D721Med (cell line): ENCODE measurements around the gene FBXO44.

Experiments used
- DNase-seq: peaks from one replicate; pipeline ENCODE4 v3.0.0; 2011; ENCODE audit warnings: low spot score; ENCODE audit not compliant: insufficient read length
- FAIRE-seq: peaks from 2 replicates; lab custom pipeline; 2011; peaks lifted over from hg19 to GRCh38; lab: Jason Lieb, UNC
- TF ChIP-seq, protein P1 (sequence below): IDR thresholded peaks from 2 replicates; pipeline ENCODE4 v1.5.1; 2012; ENCODE audit warnings: mild to moderate bottlenecking, control low read depth; ENCODE audit not compliant: insufficient read depth; ENCODE audit errors: missing control alignments

The FBXO44 gene

DNA sequence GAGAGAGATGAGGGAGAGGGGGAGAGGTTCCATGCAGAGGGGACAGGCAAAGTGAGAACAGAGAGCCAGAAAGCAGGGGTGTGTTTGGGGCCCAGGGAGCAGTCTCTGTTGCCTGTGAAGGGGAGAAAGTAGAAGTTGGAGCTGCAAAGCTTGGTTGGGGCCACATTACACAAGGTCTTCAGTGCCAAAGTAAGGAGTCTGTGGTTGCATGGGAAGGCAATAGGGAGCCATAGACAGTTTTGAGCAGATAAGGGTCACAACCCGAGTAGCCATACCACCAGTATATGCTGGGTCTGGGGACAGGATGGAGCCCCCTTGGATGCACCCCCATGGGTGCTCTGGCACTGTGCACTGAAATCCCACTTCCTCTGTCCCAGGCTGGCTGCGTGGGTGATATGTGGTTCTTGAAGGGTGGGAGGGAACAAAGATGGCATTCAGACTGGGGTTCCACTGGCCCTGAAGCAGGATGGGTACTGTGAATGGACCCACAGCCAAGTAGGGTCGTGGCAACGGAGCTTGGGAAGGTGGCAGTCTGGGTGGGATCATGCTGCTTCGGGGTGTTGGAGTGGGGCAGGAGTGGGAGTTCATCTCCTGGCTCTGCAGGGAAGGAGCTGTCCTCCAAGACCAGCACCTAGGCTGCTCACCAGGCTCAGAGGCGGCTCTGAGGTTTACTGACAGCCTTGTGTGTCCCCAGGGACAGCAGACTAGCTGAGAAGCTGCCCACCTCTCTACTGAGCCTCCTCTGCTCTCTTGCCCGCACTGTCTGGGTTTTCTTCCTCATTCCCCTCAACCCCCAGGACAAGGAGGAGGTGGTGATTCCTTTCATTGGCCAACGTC, 48.9 kb downstream of the FBXO44 start:
- TF ChIP-seq, protein P1, sequence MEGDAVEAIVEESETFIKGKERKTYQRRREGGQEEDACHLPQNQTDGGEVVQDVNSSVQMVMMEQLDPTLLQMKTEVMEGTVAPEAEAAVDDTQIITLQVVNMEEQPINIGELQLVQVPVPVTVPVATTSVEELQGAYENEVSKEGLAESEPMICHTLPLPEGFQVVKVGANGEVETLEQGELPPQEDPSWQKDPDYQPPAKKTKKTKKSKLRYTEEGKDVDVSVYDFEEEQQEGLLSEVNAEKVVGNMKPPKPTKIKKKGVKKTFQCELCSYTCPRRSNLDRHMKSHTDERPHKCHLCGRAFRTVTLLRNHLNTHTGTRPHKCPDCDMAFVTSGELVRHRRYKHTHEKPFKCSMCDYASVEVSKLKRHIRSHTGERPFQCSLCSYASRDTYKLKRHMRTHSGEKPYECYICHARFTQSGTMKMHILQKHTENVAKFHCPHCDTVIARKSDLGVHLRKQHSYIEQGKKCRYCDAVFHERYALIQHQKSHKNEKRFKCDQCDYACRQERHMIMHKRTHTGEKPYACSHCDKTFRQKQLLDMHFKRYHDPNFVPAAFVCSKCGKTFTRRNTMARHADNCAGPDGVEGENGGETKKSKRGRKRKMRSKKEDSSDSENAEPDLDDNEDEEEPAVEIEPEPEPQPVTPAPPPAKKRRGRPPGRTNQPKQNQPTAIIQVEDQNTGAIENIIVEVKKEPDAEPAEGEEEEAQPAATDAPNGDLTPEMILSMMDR: no peak
- DNase-seq (no peak), FAIRE-seq (no peak)

DNA sequence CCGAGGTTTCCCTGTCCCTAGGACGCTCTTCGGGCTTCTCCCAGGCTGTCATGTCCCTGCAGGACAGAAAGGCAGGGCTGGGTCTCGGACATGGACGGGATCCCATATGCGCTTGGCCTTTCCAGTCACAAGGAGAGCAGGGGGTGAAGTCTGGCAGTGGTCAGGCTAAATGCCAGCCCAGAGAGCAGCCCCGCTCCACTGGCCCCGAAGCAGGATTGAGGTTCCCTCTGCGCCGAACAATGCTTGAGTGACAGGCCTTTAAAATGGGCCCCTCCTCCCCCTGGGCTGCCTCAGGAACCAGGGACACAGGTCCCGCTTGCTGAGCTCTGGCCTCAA, 49.5 kb downstream of the FBXO44 start:
- no peak for FAIRE-seq
- TF ChIP-seq, protein P1: no peak
- DNase-seq: no peak

DNA sequence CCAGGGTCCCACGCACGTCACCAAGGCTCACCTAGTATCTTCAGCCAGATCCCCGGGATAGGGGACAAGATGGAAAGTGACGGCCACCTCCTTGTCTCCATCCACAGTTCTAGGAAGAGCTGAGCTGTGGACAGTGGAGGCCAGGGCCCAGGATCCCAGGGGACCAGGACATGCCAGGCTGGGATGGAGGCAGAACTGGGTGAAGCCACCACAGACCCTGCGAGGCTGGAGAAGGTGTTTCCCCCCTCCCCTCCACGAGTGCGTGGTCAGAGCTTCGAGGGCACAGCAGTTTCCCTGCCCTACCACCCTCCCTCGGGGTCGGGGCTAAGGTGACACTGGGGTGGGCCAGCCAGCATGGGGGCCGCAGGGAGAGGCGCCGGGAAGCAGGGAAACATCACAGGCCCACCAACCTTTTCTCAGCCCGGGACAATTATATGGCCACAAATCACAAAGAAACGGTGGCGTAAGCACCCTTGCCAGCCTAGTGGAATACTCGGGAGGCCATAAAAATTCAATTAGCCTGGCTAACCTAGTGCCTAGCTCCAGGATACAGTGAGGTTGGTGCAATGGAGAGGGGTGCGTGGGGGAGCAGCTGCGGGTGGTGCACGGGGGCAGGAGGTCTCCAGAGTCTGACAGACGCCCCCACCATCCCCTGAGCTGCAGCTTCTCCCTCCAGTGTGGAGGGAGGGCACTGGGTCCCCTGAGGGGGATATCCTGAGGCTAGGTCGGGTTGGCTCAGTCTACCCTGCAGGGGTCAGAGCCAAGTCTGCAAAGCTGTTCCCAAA, 50.2 kb downstream of the FBXO44 start:
- TF ChIP-seq, protein P1: no peak
- DNase-seq: no peak
- no peak for FAIRE-seq

DNA sequence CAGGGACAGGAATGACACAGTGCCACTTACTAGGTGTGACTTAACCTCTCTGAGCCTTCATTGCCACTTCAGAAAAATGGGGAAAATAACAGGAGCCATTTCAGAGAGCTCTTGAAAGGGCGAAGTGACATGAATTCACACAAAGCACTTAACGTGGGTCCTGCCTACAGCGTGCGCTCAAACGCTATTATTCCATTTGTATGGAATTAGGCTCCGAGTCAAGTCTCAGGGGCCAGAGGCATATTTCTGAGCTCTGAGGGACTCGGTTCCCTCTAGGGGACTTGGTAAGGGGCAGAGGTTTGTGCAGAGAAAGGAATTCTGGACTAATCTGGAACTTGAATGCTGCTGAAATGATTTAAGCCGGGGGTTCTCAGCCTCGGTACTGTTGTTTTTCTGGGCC, 50.9 kb downstream of the FBXO44 start:
- FAIRE-seq (no peak), DNase-seq (no peak)
- TF ChIP-seq, protein P1: no peak

DNA sequence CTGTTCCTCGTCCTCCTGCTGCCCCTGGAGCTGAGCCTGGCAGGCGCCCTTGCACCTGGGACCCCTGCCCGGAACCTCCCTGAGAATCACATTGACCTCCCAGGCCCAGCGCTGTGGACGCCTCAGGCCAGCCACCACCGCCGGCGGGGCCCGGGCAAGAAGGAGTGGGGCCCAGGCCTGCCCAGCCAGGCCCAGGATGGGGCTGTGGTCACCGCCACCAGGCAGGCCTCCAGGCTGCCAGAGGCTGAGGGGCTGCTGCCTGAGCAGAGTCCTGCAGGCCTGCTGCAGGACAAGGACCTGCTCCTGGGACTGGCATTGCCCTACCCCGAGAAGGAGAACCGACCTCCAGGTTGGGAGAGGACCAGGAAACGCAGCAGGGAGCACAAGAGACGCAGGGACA, 51.6 kb downstream of the FBXO44 start:
- TF ChIP-seq, protein P1: no peak
- FAIRE-seq (no peak), DNase-seq (no peak)

DNA sequence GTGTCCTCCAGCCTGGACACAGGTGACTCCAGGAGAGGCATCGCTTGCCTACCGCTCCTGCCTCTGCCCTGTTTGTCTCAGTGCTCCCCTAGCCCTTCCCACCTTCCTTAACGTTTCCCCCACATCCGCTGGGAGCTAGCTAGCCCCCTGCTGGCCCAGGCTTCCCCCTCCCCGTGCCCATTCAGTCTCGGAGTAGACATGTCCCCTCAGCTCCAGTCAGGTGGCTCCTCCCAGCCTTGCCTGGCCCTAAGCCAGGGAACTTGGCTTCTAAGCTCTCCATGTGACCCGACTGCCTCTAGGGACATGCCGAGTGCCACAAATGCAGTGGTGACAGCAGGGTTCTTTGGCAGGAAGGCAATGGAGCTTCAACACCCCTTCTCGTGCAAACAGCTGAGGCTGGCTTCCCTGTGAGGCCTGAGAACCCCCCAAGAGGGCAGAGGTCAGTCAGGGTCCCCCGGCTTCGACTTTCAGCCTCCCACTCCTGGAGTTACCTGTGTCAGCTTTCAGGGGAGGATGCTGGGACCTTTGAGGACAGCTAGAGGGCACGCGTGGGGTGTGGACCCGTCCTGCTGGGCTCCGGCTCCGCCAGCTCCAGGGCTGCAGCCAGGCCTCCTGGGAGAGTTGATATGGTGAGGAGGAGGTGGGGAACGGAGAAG, 53.1 kb downstream of the FBXO44 start:
- TF ChIP-seq, protein P1: no peak
- DNase-seq (peak; percentile 59), FAIRE-seq (no peak)
